Keratinocyte (primary cell): ENCODE data around the gene FSTL1. TPM values are rescaled to one million over a fixed set of nuclear protein-coding genes. Genes with fewer than 3 reads are reported as not detected.

Experiments
- DNase-seq: peaks from one replicate; pipeline ENCODE4 v3.0.0-alpha.2; 2011; ENCODE audit warnings: low read depth, missing footprints, low spot score
- FAIRE-seq: peaks from 2 replicates; lab custom pipeline; 2011; peaks lifted over from hg19 to GRCh38; lab: Jason Lieb, UNC
- H2AFZ ChIP-seq: 2 replicates; pipeline ENCODE4 v1.6.0; 2012; ENCODE audit warnings: low read length, control low read depth, inconsistent platforms; ENCODE audit not compliant: control insufficient read depth
- H3K27ac ChIP-seq: 2 replicates; pipeline ENCODE4 v1.5.1; 2011; ENCODE audit warnings: low read length; ENCODE audit not compliant: control insufficient read depth, insufficient read depth
- H3K27me3 ChIP-seq: 3 replicates; pipeline ENCODE4 v1.6.0; 2011; ENCODE audit warnings: low read length; ENCODE audit not compliant: control insufficient read depth, insufficient read depth; ENCODE audit errors: extremely low read depth
- H3K36me3 ChIP-seq, 2 experiments: 2 replicates in 1 of 2; 3 replicates in 1 of 2; pipeline ENCODE4 v1.5.1; 2011; ENCODE audit warnings: low read length in 2 of 2, mild to moderate bottlenecking in 1 of 2; ENCODE audit not compliant: control insufficient read depth in 2 of 2, insufficient read depth in 2 of 2; ENCODE audit errors: extremely low read depth in 1 of 2
- H3K4me1 ChIP-seq: 3 replicates; pipeline ENCODE4 v1.5.1; 2011; ENCODE audit warnings: low read length; ENCODE audit not compliant: control insufficient read depth, insufficient read depth; ENCODE audit errors: extremely low read depth
- H3K4me2 ChIP-seq: 3 replicates; pipeline ENCODE4 v1.6.0; 2011; ENCODE audit warnings: low read depth, low read length; ENCODE audit not compliant: control insufficient read depth, insufficient read depth; ENCODE audit errors: extremely low read depth
- H3K4me3 ChIP-seq, 3 experiments: fragments of 200-600 bp in 1 of 3; sonication (generic) in 1 of 3; 2 replicates in 2 of 3; 3 replicates in 1 of 3; pipeline ENCODE4 v1.5.1; 2011 to 2016; ENCODE audit warnings: low read length in 3 of 3, mild to moderate bottlenecking in 3 of 3, control low read depth in 2 of 3, inconsistent platforms in 1 of 3, low read depth in 1 of 3, mixed read lengths in 1 of 3, mixed run types in 1 of 3, moderate library complexity in 1 of 3; ENCODE audit not compliant: control insufficient read depth in 2 of 3, insufficient read depth in 2 of 3; ENCODE audit errors: extremely low read depth in 1 of 3
- H3K79me2 ChIP-seq: 2 replicates; pipeline ENCODE4 v1.6.0; 2012; ENCODE audit warnings: low read length; ENCODE audit not compliant: control insufficient read depth, insufficient read depth
- H3K9ac ChIP-seq: 3 replicates; pipeline ENCODE4 v1.6.0; 2011; ENCODE audit warnings: low read length; ENCODE audit not compliant: control insufficient read depth, insufficient read depth; ENCODE audit errors: extremely low read depth
- H3K9me1 ChIP-seq: 3 replicates; pipeline ENCODE4 v1.6.0; 2011; ENCODE audit warnings: low read length; ENCODE audit not compliant: control insufficient read depth, insufficient read depth; ENCODE audit errors: extremely low read depth
- H3K9me3 ChIP-seq: 2 replicates; pipeline ENCODE4 v1.5.1; 2012; ENCODE audit warnings: low read depth, low read length; ENCODE audit not compliant: control insufficient read depth
- H4K20me1 ChIP-seq: 3 replicates; pipeline ENCODE4 v1.6.0; 2011; ENCODE audit warnings: low read length; ENCODE audit not compliant: control insufficient read depth, insufficient read depth; ENCODE audit errors: extremely low read depth
- EZH2 ChIP-seq: IDR thresholded peaks from one replicate; pipeline ENCODE4 v1.6.1; 2012; ENCODE audit warnings: inconsistent platforms, mild to moderate bottlenecking, low read length, moderate library complexity
- dilution Hi-C: fragments of 300-500 bp; cut with MboI; formaldehyde crosslinking; loops from one replicate; pipeline ENCODE4 v1.7.0; 2020; ENCODE audit warnings: low sequenced_read_pairs; ENCODE audit not compliant: extremely low pct_ligation_motif_present
- polyA plus RNA-seq, 5 experiments: library from polyadenylated mRNA; depleted of rRNA in 3 of 5; stranded (reverse) in 3 of 5; stranded (forward) in 1 of 5; unstranded in 1 of 5; fragments of >200 nt; gene quantifications; 1 replicate in 1 of 5; 2 replicates in 3 of 5; 3 replicates in 1 of 5; pipeline versions ENCODE4 v1.2.1 to v1.2.3, GENCODE V29; 2011 to 2012; ENCODE audit warnings: missing spikeins in 2 of 5, low read depth in 1 of 5, low replicate concordance in 1 of 5
- TF ChIP-seq, protein P1 (sequence below), 3 experiments: IDR thresholded peaks in 1 of 3; conservative IDR thresholded peaks in 1 of 3; optimal IDR thresholded peaks in 1 of 3; 2 replicates in 2 of 3; 3 replicates in 1 of 3; pipeline versions ENCODE3 to v1.5.1; 2011; ENCODE audit warnings: low read length in 3 of 3, mild to moderate bottlenecking in 3 of 3, moderate library complexity in 2 of 3, control low read depth in 1 of 3, inconsistent platforms in 1 of 3; ENCODE audit not compliant: insufficient read depth in 2 of 3; ENCODE audit errors: extremely low read depth in 1 of 3

Gene FSTL1
- polyA plus RNA-seq, 1 donor (not counting 4 experiments of a cell fraction or from before 2014, with no cell fraction given), result 59.0 TPM

DNA sequence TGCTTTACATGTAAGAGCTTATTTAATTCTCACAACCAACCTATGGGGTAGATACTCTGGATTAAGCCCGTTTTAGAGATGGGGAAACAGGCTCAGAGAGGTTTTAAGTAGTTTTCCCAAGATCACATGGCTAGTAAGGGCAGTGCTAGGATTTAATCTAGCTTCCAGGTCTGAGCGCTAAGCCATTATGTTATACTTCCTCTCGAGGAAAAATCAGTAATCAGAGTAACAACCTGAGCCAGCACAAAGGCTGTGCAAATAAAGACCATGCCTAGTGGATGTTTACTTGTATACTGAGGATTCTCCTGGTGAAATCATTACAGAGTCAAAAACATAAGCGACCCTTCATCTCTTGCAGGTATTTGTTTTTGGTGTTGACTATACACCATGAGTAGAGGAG lies 9.0 kb downstream of the FSTL1 start:
- Histone ChIP-seq H3K36me3 (peaks cover 6 to 13% of the 10 kb centered on the region in 2 experiments), H3K79me2 (peaks cover 8% of the 10 kb centered on the region), H2AFZ (no peak overlapping the region), H3K27ac (no peak overlapping the region), H4K20me1 (no peaks in the 10 kb centered on the region), H3K4me1 (no peaks in the 10 kb centered on the region), H3K4me2 (no peak overlapping the region), H3K9me3 (no peaks in the 10 kb centered on the region), H3K9me1 (no peaks in the 10 kb centered on the region), H3K9ac (no peak overlapping the region), H3K27me3 (no peaks in the 10 kb centered on the region), H3K4me3 (no peak overlapping the region)
- TF ChIP-seq EZH2, result no peak
- TF ChIP-seq, protein P1, sequence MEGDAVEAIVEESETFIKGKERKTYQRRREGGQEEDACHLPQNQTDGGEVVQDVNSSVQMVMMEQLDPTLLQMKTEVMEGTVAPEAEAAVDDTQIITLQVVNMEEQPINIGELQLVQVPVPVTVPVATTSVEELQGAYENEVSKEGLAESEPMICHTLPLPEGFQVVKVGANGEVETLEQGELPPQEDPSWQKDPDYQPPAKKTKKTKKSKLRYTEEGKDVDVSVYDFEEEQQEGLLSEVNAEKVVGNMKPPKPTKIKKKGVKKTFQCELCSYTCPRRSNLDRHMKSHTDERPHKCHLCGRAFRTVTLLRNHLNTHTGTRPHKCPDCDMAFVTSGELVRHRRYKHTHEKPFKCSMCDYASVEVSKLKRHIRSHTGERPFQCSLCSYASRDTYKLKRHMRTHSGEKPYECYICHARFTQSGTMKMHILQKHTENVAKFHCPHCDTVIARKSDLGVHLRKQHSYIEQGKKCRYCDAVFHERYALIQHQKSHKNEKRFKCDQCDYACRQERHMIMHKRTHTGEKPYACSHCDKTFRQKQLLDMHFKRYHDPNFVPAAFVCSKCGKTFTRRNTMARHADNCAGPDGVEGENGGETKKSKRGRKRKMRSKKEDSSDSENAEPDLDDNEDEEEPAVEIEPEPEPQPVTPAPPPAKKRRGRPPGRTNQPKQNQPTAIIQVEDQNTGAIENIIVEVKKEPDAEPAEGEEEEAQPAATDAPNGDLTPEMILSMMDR (optimal IDR thresholded peaks at IDR 0.05 in 1 of 3, IDR thresholded peaks at IDR 0.05 in 1 of 3, conservative IDR thresholded peaks at IDR 0.05 in 1 of 3; ENCODE audit: extremely low read depth in 1 of 3, insufficient read depth in 2 of 3, low read length in 3 of 3), result no peak
- dilution Hi-C loops, result no loop called here
- DNase-seq (no peak), FAIRE-seq (no peak)

DNA sequence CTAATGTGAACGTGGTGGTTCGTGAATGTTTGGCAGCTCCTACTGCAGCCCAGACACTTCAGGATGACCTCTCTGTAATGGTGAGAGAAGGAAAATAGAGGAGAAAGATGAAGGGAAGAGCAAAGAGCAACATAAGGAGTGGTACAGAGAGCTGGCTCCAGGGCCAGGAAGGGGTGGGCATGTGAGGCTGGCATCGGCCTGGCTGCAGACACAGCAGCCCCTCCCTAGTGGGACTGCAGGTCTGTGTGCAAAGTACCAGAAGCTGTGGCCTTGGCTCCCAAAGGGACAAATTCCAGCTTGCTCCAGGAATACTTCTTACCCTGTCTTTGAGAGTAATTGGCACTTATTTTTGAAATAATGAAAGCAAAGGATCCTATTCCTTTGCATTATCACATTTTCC lies 10.0 kb downstream of the FSTL1 start:
- FAIRE-seq, result no peak
- no peak overlapping the region for H3K4me3 ChIP-seq
- peaks cover 8% of the 10 kb centered on the region for H3K4me1 ChIP-seq
- TF ChIP-seq EZH2, result no peak
- TF ChIP-seq, protein P1 (optimal IDR thresholded peaks at IDR 0.05 in 1 of 3, IDR thresholded peaks at IDR 0.05 in 1 of 3, conservative IDR thresholded peaks at IDR 0.05 in 1 of 3; ENCODE audit: extremely low read depth in 1 of 3, insufficient read depth in 2 of 3, low read length in 3 of 3), result no peak
- no peak overlapping the region for H3K9ac ChIP-seq
- H3K36me3 ChIP-seq, result peaks cover 6 to 13% of the 10 kb centered on the region in 2 experiments
- H3K27ac ChIP-seq, result no peak overlapping the region
- H3K27me3 ChIP-seq, result no peaks in the 10 kb centered on the region
- H3K4me2 ChIP-seq, result no peak overlapping the region
- no peaks in the 10 kb centered on the region for H3K9me1 ChIP-seq
- dilution Hi-C loops, result no loop called here
- no peak overlapping the region for H2AFZ ChIP-seq
- H3K9me3 ChIP-seq, result no peaks in the 10 kb centered on the region
- DNase-seq, result no peak
- peaks cover 5% of the 10 kb centered on the region for H3K79me2 ChIP-seq
- no peaks in the 10 kb centered on the region for H4K20me1 ChIP-seq
